IMR-90 (cell line): ENCODE measurements around the gene HDAC5. TPM values are rescaled to one million over a fixed set of nuclear protein-coding genes. Genes with fewer than 3 reads are reported as not detected.

Experiments used
- ATAC-seq: fragments of 200-7000 bp; cut with Tn5 transposase; 2 replicates; pipeline ENCODE4 v1.9.1; 2020; ENCODE audit warnings: low read depth, mild to moderate bottlenecking, moderate library complexity
- BruUV-seq: library from RNA; stranded (reverse); fragments of 400-500 nt; replicated peaks from 2 replicates; lab custom pipeline; 2021; lab: Mats Ljungman, UMichigan
- CTCF ChIA-PET: fragments of 300-600 bp; formaldehyde crosslinking; extraction: SDS; loops from one replicate; lab custom pipeline; 2021; ENCODE audit warnings: antibody characterized with exemption; lab: Yijun Ruan, JAX
- POLR2A ChIA-PET: fragments of 300-600 bp; sonication (Branson Sonifier 250); formaldehyde crosslinking; loops from one replicate; lab custom pipeline; 2022; ENCODE audit warnings: antibody characterized with exemption; ENCODE audit not compliant: unreplicated experiment; lab: Charles Lee
- DNase-seq: peaks from one replicate; pipeline ENCODE4 v3.0.0; 2013
- H2AFZ ChIP-seq: replicated peaks from 2 replicates; pipeline ENCODE3; 2013; ENCODE audit warnings: low read length, mild to moderate bottlenecking; ENCODE audit not compliant: poor library complexity
- H2AK5ac ChIP-seq: 2 replicates; pipeline ENCODE4 v1.6.1; 2013; ENCODE audit warnings: low read depth, low read length, inconsistent platforms
- H2AK9ac ChIP-seq: replicated peaks from 2 replicates; pipeline ENCODE3; 2013; ENCODE audit warnings: mild to moderate bottlenecking, low read depth, low read length, moderate library complexity; ENCODE audit not compliant: poor library complexity
- H2BK120ac ChIP-seq: 2 replicates; pipeline ENCODE4 v1.6.1; 2013; ENCODE audit warnings: low read depth, low read length, inconsistent platforms
- H2BK15ac ChIP-seq: 3 replicates; pipeline ENCODE4 v1.6.1; 2013; ENCODE audit warnings: low read depth, low read length, inconsistent platforms
- H2BK20ac ChIP-seq: 2 replicates; pipeline ENCODE4 v1.6.1; 2013; ENCODE audit warnings: low read depth, mild to moderate bottlenecking, inconsistent platforms, low read length, moderate library complexity
- H2BK5ac ChIP-seq: 2 replicates; pipeline ENCODE4 v1.6.1; 2013; ENCODE audit warnings: mild to moderate bottlenecking, low read depth, low read length, inconsistent platforms; ENCODE audit not compliant: poor library complexity, severe bottlenecking
- H3K14ac ChIP-seq: replicated peaks from 2 replicates; pipeline ENCODE4 v1.6.1; 2013; ENCODE audit warnings: low read depth, low read length, inconsistent platforms
- H3K18ac ChIP-seq: 2 replicates; pipeline ENCODE4 v1.6.1; 2013; ENCODE audit warnings: low read depth, low read length, control low read depth
- H3K23ac ChIP-seq: 2 replicates; pipeline ENCODE4 v1.6.1; 2013; ENCODE audit warnings: low read depth, low read length, inconsistent platforms
- H3K27ac ChIP-seq: 2 replicates; pipeline ENCODE4 v1.5.1; 2013; ENCODE audit warnings: mild to moderate bottlenecking, control low read depth, low read length; ENCODE audit not compliant: insufficient read depth
- H3K27me3 ChIP-seq: 2 replicates; pipeline ENCODE4 v1.6.1; 2013; ENCODE audit warnings: low read length; ENCODE audit not compliant: control insufficient read depth, insufficient read depth
- H3K36me3 ChIP-seq: 2 replicates; pipeline ENCODE4 v1.6.1; 2013; ENCODE audit warnings: low read length, mixed read lengths; ENCODE audit not compliant: control insufficient read depth, insufficient read depth
- H3K4ac ChIP-seq: 2 replicates; pipeline ENCODE4 v1.6.1; 2013; ENCODE audit warnings: low read depth, low read length, inconsistent platforms
- H3K4me1 ChIP-seq: 2 replicates; pipeline ENCODE4 v1.6.1; 2013; ENCODE audit warnings: low read length, mixed read lengths; ENCODE audit not compliant: control insufficient read depth, insufficient read depth
- H3K4me2 ChIP-seq: 2 replicates; pipeline ENCODE4 v1.6.1; 2013; ENCODE audit warnings: low read depth, mild to moderate bottlenecking, control low read depth, low read length, moderate library complexity
- H3K4me3 ChIP-seq: 2 replicates; pipeline ENCODE4 v1.5.1; 2013; ENCODE audit warnings: low read depth, mild to moderate bottlenecking, control low read depth, low read length, moderate library complexity; ENCODE audit not compliant: insufficient read depth
- H3K56ac ChIP-seq: 2 replicates; pipeline ENCODE4 v1.6.1; 2013; ENCODE audit warnings: low read length, inconsistent platforms; ENCODE audit not compliant: insufficient read depth; ENCODE audit errors: extremely low read depth
- H3K79me1 ChIP-seq, 2 experiments: 2 replicates each; pipeline ENCODE4 v1.6.1; 2013; ENCODE audit warnings: low read length in 2 of 2, inconsistent platforms in 1 of 2, low read depth in 1 of 2
- H3K9ac ChIP-seq: 2 replicates; pipeline ENCODE4 v1.6.1; 2013; ENCODE audit warnings: low read depth, low read length, control low read depth
- H3K9me1 ChIP-seq: 2 replicates; pipeline ENCODE4 v1.6.1; 2013; ENCODE audit warnings: low read length, inconsistent platforms; ENCODE audit not compliant: insufficient read depth
- H3K9me3 ChIP-seq: 2 replicates; pipeline ENCODE4 v1.6.1; 2013; ENCODE audit warnings: low read length; ENCODE audit not compliant: control insufficient read depth, insufficient read depth
- H4K20me1 ChIP-seq: 2 replicates; pipeline ENCODE4 v1.6.1; 2013; ENCODE audit warnings: low read length, inconsistent platforms; ENCODE audit not compliant: insufficient read depth
- H4K5ac ChIP-seq: 2 replicates; pipeline ENCODE4 v1.6.1; 2013; ENCODE audit warnings: mild to moderate bottlenecking, low read depth, low read length, control low read depth
- H4K8ac ChIP-seq, 2 experiments: 2 replicates each; pipeline ENCODE4 v1.6.1; 2013; ENCODE audit warnings: low read depth in 2 of 2, low read length in 2 of 2, control low read depth in 1 of 2, inconsistent platforms in 1 of 2
- H4K91ac ChIP-seq: 2 replicates; pipeline ENCODE4 v1.6.1; 2013; ENCODE audit warnings: low read depth, low read length, inconsistent platforms; ENCODE audit not compliant: insufficient read depth
- MXI1 ChIP-seq: IDR thresholded peaks from 2 replicates; pipeline ENCODE4 v1.6.1; 2012; ENCODE audit warnings: low read depth, mild to moderate bottlenecking, low read length, moderate library complexity, borderline replicate concordance
- POLR2A ChIP-seq: IDR thresholded peaks from 2 replicates; pipeline ENCODE4 v1.6.1; 2012; ENCODE audit warnings: mild to moderate bottlenecking, low read depth, low read length
- WGBS, 2 experiments: methylation state at CpG; one replicate each; pipeline versions ENCODE4 v1.1.5 to v1.1.7; 2013; ENCODE audit warnings: missing lambda C conversion rate in 2 of 2; ENCODE audit not compliant: insufficient read length in 1 of 2; ENCODE audit errors: extremely low coverage in 2 of 2; 5-methylcytosine and 5-hydroxymethylcytosine counted together
- dilution Hi-C: fragments of 300-500 bp; cut with HindIII; formaldehyde crosslinking; loops from one replicate; pipeline ENCODE4 v1.14.3; 2018; ENCODE audit warnings: low sequenced_read_pairs; ENCODE audit not compliant: unreplicated experiment
- in situ Hi-C: fragments of 300-500 bp; cut with MboI; formaldehyde crosslinking; loops from 3 replicates; pipeline ENCODE4 v1.14.3; 2019; ENCODE audit warnings: low sequenced_read_pairs, inconsistent platforms, mixed read lengths
- intact Hi-C: fragments of 100-400 bp; cut with micrococcal nuclease; formaldehyde crosslinking; loops from 2 replicates; pipeline ENCODE4 v1.10.0; 2022
- polyA plus RNA-seq, 3 experiments: library from polyadenylated mRNA; depleted of rRNA; stranded (reverse); fragments of >200 nt; gene quantifications; 2 replicates each; pipeline ENCODE4 v1.2.3, GENCODE V29; 2012; ENCODE audit warnings: low replicate concordance in 1 of 3
- total RNA-seq: library from RNA; depleted of rRNA; stranded (reverse); fragments of >200 nt; gene quantifications from 2 replicates; pipeline ENCODE4 v1.2.3, GENCODE V29; 2012

Gene HDAC5
- total and polyA plus RNA-seq, 2 of the 4 experiments (the other 2 are of a cell fraction): 47.0 to 61.3 TPM

DNA sequence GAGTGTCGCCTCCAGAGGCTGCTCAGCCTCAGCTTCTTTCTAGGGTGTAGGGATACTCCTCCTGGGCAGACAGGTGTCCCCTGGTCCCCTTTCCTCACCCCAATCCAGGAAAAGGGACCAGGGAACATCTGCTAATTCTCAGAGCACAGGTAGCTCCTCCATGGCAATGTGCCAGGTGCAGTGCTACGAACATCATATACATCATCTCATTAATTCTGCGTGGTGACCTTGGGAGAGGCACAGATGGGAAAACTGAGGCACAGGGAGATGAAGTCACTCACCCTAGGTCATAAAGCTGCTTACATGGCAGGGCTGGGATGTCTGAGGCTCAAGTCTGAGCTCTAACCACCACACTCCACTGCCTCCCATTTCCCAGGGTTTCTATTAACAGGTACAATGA, 11.7 kb downstream of the HDAC5 start:
- H4K91ac ChIP-seq: peak overlapping the region; percentile 62; the same call in 1 of the 2 replicates
- peaks cover 11 to 86% of the 10 kb centered on the region in 2 experiments for H3K79me1 ChIP-seq
- H4K5ac ChIP-seq: no peak overlapping the region
- H3K14ac ChIP-seq: peak overlapping the region; percentile 90
- no peak overlapping the region for H3K4me2 ChIP-seq
- H2BK20ac ChIP-seq: peak overlapping the region; percentile 48
- in situ Hi-C loops (no loop called here), dilution Hi-C loops (no loop called here), intact Hi-C loops (no loop called here)
- peaks cover 25% of the 10 kb centered on the region for H3K9me1 ChIP-seq
- H3K27me3 ChIP-seq: no peaks in the 10 kb centered on the region
- POLR2A ChIA-PET: no interaction called here
- H3K9me3 ChIP-seq: no peaks in the 10 kb centered on the region
- H2BK15ac ChIP-seq: peak overlapping the region; percentile 71; the same call in 1 of the 3 replicates
- BruUV-seq: no TSS peak
- H3K23ac ChIP-seq: peak overlapping the region; percentile 58; the same call in 1 of the 2 replicates
- peak overlapping the region; percentile 76 for H2BK120ac ChIP-seq
- no peak overlapping the region for H3K4me3 ChIP-seq
- DNase-seq (no peak), ATAC-seq (no peak)
- H2AK9ac ChIP-seq: peak overlapping the region; percentile 86
- peaks cover 39% of the 10 kb centered on the region for H3K4me1 ChIP-seq
- TF ChIP-seq POLR2A: no peak
- no peak for TF ChIP-seq MXI1
- H3K18ac ChIP-seq: no peak overlapping the region
- peaks cover 2% of the 10 kb centered on the region; the same call in 1 of the 2 replicates for H3K36me3 ChIP-seq
- no peak overlapping the region for H3K27ac ChIP-seq
- H4K20me1 ChIP-seq: peaks cover 25% of the 10 kb centered on the region
- peak overlapping the region; percentile 89 for H3K4ac ChIP-seq
- H3K9ac ChIP-seq: no peak overlapping the region
- H2BK5ac ChIP-seq: no peak overlapping the region
- no peak overlapping the region for H3K56ac ChIP-seq
- no CpG with 5 or more reads among the region's 3 CpGs for WGBS, 2 experiments
- peak overlapping the region; percentile 94 for H2AK5ac ChIP-seq
- CTCF ChIA-PET: no interaction called here
- peak overlapping the region; percentile 80 for H2AFZ ChIP-seq
- peak overlapping the region in 1 of 2 experiments; percentile 65; a peak in 1 of 4 replicates for H4K8ac ChIP-seq
